ENCODE results near the gene HHATL.

Gene HHATL

DNA sequence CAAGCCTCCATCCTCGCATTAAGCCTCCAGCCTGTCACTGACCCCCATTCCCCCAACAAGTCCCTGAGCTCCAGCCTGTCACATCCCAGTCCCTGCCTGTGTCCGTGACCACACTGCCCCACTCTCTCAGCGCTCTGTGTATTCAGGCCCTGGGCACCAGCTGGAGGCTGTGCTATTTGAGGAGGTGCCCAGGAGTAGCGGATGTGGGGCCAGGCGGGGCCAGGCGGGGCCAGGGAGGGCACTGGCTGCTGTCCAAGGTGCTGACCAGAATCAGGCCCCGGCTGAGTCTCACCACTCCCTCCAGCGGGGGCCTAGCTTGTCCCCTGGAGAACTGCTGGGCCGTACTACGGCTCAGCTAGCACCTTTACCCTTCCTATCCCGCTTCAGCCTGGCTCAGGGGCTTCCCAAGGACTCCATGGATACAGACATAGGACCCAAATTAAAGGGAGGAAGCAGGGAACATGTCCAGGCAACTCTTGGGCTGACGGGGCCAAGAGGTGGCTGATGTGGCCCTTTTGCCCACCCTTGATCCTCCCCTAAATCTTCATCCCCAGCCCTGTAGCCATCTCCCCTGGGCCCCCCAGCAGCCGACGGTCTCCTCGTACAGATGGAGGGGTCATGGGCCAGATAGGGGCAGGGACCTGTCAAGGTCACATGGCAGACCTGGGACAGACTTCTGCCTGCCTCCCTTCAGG lies 1.1 kb downstream of the HHATL start:
- no peak overlapping the region for H3K27ac ChIP-seq

DNA sequence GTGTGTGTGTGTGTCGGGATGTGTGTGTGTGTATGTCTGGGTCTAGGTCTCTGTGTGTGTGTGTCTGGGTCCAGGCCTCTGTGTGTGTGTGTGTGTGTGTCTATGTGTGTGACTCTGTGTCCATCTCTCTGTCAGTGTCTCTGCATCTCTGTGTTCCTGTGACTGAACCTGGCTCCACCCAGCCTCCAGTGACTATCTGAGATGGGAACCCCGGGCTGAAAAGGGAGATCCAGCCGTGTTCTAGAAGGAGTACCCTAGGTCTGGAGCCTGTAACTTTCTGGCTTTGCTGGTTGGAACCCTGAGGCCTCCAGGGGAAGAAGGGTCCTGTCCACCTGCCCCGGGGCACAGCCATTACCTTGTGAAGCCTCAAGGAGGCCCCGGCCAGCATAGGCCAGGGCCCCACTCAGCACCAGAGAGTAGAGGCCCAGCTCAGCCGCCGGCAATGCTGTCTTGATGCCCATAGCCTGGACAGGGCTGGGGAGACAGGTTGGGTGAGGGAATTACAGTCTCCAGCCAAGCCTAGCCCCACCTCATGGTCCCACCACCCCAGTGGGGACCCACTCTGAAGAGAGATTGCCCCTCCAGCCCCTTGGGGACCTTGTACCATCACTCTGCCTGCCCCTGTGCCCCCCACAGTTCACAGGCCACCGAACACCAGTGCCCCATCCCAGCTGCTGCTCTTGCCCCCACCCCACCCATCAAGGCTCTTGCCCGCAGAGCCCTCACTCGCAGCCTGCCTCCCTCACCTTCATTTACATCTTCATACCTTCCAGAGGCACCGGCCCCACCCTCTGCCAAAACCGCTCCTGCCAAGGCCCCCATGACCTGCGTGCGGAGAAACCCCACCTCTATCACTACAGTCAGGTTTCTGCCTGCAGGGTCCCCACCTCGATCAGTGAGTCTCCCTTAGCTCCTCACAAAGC lies 2.0 kb downstream of the HHATL start:
- no peak for TF ChIP-seq ZFX (IDR thresholded peaks at IDR 0.05; ENCODE audit: borderline replicate concordance)
- no peak overlapping the region for H3K27ac ChIP-seq

More for the DNA sequence above, 1.1 kb downstream of the HHATL start:
- TF ChIP-seq, protein P1, sequence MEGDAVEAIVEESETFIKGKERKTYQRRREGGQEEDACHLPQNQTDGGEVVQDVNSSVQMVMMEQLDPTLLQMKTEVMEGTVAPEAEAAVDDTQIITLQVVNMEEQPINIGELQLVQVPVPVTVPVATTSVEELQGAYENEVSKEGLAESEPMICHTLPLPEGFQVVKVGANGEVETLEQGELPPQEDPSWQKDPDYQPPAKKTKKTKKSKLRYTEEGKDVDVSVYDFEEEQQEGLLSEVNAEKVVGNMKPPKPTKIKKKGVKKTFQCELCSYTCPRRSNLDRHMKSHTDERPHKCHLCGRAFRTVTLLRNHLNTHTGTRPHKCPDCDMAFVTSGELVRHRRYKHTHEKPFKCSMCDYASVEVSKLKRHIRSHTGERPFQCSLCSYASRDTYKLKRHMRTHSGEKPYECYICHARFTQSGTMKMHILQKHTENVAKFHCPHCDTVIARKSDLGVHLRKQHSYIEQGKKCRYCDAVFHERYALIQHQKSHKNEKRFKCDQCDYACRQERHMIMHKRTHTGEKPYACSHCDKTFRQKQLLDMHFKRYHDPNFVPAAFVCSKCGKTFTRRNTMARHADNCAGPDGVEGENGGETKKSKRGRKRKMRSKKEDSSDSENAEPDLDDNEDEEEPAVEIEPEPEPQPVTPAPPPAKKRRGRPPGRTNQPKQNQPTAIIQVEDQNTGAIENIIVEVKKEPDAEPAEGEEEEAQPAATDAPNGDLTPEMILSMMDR (IDR thresholded peaks at IDR 0.05) = no peak
- TF ChIP-seq ZFX (IDR thresholded peaks at IDR 0.05; ENCODE audit: borderline replicate concordance) = no peak

DNA sequence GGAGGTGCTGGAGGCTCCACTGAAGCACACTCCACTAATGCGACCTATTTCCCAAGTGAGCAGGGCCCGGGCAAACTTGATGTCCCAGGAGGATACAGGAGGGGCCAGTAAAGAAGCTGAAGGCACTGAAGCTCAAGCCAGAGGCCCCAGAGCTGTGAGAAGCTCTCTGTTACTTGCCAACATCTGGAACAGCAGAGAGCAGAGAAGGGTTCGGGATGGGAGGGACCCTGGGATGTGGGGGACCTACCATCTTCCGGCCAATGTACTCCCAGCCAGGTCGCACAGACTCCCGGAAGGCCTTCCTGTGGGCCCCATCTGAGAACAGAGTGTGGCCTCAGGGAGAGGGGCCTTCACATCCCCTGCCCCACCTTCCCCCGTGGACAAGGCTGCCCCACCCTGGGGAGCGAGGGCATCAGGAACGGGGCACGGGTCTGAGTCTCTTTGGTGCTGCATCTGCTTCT lies 3.1 kb downstream of the HHATL start:
- TF ChIP-seq ZFX (IDR thresholded peaks at IDR 0.05; ENCODE audit: borderline replicate concordance) = no peak
- TF ChIP-seq, protein P1 (IDR thresholded peaks at IDR 0.05) = no peak
- no peak overlapping the region for H3K27ac ChIP-seq

DNA sequence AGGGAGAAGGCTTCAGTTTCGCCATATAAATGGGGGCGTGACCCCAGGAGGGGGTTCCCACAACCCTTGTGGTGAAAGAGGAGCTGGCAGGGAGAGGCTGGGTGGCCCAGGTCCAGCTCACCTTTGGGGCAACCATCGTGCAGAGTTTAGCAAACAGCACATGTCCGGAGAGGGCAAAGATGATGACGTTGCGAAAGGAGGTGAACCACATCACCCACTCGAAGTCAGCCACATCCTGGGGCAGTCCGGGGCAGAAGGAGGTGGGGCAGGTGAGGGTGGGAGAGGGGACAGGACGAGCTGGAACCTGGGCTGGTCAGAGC lies 3.7 kb downstream of the HHATL start:
- H3K27ac ChIP-seq = no peak overlapping the region
- TF ChIP-seq, protein P1 (IDR thresholded peaks at IDR 0.05) = no peak
- no peak for TF ChIP-seq ZFX (IDR thresholded peaks at IDR 0.05; ENCODE audit: borderline replicate concordance)

DNA sequence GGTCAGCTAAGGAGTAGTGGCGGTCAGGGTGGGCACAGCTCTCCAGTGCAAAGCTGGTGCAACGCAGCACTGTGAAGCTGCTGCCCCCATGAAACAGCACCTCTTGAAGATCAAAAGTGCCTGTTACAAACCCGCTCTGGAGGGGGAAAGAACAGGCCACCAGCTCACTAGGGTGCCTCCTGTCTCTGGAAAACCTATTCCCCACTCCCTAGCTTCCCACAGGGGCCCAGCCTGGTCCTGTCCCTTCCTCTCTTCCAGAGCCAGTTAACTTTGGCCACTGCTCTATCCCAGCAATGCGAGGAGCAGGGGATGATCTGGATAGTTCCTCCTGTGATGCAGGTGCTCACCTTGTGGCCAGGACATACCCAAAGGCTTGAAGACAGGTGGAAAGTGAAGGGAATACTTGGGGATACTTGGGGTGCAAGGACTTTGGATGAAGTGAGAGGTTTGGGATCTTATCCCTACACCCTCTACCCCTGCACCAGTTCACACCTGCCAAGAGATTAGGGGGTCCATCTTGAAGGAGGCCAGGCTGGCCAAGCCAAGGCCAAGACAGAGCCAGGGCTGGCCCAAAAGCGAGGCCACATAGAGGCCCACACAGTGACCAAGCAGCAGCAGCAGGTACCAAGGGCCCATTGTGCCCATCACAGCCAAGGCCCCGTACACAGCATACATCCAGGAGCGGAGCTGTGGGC lies 4.2 kb downstream of the HHATL start:
- TF ChIP-seq ZFX (IDR thresholded peaks at IDR 0.05; ENCODE audit: borderline replicate concordance) = no peak
- TF ChIP-seq, protein P1 (IDR thresholded peaks at IDR 0.05) = no peak
- H3K27ac ChIP-seq = no peak overlapping the region

DNA sequence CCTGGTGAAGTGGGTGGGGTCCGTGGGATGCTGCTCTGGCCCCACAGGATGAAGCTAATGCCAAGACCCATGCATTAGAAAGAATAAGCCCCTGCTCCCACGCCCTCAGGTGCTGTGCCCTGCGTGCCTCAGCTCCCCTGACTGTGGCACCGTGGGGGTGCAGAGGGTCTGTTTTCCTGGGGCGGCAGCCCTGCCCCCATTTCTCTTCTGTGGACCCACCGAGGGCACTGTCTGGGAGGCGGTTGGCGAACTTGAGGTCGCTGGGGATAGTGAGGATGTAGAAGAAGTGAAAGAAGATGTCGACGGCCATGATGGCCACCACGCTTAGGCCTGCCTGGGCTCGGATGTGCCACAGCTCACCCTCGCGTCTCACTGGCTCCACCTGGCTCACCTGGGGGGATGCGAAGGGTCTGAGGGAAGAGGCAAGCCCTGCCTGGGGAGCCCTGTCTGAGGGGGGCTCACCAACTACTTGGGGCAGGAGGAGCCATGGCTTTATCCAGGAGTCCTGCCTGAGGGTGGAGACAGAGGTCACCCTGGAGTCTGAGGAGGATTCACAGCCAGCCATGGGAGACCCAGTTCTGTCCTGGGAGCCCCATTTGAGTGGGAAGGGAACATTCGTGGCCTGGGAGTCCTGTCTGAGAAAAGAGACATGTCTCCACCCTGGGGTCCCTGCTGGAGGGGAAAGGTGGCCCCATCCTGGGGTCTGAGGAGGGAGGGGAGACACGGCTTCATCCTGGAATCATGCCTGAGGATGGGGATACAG lies 5.1 kb downstream of the HHATL start:
- no peak for TF ChIP-seq ZFX (IDR thresholded peaks at IDR 0.05; ENCODE audit: borderline replicate concordance)
- TF ChIP-seq, protein P1 (IDR thresholded peaks at IDR 0.05) = no peak
- H3K27ac ChIP-seq = no peak overlapping the region
